Retinal pigment epithelial cell (primary cell): ENCODE results near the gene RHBDF2.

ENCODE experiments used
- DNase-seq: peaks from one replicate; pipeline ENCODE4 v3.0.0-alpha.2; 2010; ENCODE audit warnings: low read depth
- H3K4me3 ChIP-seq: 2 replicates; pipeline ENCODE4 v1.5.1; 2011; ENCODE audit warnings: mild to moderate bottlenecking, low read length, control low read depth, moderate library complexity
- TF ChIP-seq, protein P1 (sequence below): conservative IDR thresholded peaks from 2 replicates; pipeline ENCODE4 v1.5.1; 2011; ENCODE audit warnings: low read depth, low read length, control low read depth, inconsistent platforms

The RHBDF2 gene

DNA sequence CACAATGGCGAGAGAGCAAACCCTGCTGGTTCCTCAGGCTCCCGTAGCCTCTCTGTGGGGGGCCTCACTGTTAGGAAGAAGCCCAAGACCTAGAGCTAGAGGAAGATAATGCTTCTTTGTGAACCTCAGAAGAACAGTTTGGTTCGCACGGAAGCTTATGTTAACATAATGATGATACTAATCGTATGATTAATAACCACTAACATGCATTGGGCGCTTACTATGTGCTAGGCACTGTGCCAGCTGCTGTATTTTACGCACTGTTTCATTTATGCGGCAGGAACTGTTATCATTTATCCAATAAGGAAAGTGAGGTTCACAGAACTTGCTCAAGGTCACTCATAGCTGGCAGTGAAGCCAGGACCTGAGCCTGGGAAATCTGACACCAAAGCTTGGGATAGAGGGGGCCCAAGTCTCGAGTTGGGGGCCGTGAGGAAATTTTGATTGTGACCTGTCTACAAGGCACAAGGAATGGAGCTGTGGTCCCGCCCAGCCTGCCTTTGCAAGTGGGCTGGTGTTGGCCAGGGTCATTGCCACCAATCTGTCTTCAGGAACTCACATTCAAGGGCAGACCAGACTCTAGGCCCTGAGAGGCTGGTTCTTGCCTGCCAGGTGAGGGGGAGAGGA, 45.4 kb upstream of the RHBDF2 start:
- DNase-seq: no peak
- H3K4me3 ChIP-seq: no peak overlapping the region
- TF ChIP-seq, protein P1, sequence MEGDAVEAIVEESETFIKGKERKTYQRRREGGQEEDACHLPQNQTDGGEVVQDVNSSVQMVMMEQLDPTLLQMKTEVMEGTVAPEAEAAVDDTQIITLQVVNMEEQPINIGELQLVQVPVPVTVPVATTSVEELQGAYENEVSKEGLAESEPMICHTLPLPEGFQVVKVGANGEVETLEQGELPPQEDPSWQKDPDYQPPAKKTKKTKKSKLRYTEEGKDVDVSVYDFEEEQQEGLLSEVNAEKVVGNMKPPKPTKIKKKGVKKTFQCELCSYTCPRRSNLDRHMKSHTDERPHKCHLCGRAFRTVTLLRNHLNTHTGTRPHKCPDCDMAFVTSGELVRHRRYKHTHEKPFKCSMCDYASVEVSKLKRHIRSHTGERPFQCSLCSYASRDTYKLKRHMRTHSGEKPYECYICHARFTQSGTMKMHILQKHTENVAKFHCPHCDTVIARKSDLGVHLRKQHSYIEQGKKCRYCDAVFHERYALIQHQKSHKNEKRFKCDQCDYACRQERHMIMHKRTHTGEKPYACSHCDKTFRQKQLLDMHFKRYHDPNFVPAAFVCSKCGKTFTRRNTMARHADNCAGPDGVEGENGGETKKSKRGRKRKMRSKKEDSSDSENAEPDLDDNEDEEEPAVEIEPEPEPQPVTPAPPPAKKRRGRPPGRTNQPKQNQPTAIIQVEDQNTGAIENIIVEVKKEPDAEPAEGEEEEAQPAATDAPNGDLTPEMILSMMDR: no peak

DNA sequence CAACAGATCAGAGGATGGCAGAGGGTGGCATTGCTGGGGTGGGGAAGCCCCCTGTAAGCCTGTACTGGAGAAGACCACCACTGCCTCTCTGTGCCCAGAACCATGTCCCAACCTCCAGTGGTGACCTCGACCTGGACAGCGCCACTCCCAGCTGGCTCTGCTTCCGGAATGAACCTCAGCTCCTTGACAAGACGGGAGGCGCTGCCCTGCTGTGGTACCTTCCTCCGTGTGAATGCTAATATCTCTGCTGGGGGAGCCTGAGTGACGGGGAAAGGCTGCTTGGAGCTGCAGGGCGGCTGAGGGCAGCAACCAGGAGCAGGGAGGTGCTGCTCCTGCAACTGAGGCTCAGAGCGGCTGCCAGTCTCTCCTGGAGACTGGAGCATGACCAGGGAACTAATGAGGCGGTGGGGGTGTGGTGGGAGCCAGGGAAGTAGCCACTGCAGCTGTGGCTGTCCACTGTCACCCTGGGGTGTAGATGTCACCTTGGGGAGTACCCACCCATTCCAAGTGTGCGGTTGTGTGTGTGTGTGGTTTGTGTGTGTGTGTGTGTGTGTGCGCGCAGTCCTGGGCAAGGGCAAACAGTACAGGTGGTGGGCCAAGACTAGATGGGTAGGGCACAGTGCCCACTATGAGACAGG, 44.8 kb upstream of the RHBDF2 start:
- DNase-seq: no peak
- no peak overlapping the region for H3K4me3 ChIP-seq
- TF ChIP-seq, protein P1: no peak

DNA sequence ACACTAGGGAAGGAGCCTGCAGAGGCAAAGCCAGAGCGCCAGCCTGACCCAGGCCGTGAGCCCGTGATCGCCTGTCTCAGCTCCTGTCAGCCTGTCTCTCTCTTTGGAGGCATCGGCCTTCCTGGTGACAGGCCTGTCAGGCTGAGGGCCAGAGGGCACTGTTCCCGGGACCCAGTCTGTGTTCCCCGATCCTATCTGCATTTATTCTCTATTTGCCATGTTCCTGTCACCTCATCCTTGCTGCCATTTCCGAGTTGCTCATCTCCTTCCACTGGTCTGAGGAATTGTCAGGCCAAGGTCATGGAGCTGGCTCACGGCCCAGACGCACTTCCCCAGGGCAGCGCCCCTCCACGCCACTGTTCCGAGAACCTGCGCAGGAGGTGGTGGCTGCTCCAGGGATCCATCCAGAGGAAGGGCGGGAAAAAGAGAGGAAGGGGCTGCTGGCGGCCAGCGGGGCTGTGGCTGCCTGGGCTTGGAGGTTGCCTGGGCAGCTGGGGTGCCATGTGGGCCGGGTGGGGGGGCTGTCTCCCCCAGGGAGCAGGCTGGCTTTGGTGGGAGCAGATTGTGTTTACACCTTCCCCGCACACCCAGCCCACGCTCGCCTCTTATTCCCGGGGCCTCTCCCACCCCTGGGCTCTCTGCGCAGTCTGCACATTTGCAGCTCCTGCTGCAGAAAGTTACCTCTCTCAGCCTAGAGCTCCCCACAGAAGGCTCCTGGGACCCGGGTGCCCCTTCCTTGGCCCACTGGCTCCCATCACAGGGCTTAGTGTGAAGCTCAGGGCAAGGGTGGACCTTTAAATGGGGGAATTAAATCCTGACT, 43.5 kb upstream of the RHBDF2 start:
- no peak overlapping the region for H3K4me3 ChIP-seq
- TF ChIP-seq, protein P1: no peak
- no peak for DNase-seq

DNA sequence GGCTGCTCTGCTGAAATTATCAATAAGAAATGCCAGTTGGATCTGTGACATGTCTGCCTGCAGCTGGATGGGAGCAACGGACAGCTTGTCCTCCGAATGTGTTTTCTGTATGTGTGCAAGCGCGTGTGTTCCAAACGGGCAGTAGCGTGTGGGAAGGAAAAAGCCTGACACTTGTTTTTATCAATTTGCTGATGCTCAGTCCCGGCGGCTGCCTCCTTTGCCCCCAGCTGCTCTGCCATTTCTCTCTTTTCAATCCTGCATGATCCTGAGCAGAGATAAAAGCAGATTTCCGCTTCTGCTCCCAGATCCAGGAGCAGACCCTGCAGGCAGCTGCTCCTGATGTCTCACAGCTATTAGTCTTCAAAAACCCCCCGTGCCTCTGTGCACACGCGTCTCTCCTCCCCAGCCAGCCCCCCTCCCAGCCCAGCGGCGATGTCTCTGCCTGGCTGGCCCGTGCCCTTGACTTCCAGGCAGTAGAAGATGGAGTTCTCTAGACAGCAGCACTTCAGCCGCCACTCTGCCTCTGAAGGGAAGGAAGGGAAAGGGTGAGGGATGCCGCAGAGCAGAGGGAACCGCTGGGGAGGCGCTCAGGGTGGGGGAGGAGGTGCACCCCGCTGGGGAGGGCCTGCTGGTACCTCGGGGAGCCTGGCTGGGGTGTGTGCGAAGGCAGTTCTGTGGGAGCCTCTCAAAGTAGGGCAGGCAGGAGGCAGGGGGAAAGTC, 42.8 kb upstream of the RHBDF2 start:
- no peak for DNase-seq
- TF ChIP-seq, protein P1: no peak
- H3K4me3 ChIP-seq: no peak overlapping the region

DNA sequence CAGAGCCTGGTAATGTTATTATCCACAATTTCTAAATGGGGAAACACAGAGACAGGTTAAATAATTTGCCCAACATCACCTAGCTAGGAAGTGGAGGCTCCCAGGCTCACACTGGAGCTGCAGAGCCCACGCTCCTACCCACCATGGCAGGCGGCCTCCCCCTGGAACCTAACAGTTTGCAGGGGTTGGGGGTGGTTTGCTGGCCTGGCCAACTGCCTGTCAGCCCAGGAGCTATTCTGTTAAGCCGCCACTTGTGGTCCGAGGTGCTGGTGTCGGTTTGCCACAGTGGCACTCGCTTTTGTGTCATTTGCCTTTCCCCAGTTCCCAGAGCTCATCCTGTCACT, 42.2 kb upstream of the RHBDF2 start:
- no peak for DNase-seq
- TF ChIP-seq, protein P1: no peak
- H3K4me3 ChIP-seq: no peak overlapping the region

DNA sequence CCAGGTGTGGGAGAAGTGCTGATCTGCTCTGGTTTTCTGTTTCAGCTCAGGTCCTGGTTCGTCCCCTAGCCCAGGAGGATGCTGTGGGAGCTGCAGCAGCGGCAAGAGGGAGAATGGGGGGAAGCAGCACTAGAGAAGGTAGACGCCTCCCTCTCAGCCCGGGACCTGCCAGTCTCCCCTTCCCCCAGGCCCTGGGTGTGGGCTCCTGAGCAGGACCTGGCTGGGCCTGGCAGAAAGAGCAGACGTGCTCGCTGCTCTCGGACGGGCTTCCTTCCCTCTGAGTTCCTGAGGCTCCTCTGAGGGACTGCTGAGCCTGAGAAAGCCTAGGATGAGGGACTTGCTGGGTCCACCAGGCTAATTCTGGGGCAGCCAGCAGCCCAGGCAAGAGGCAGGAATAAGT, 41.8 kb upstream of the RHBDF2 start:
- no peak for DNase-seq
- TF ChIP-seq, protein P1: no peak
- no peak overlapping the region for H3K4me3 ChIP-seq
